ENCODE measurements around the gene TLR10.

DNA sequence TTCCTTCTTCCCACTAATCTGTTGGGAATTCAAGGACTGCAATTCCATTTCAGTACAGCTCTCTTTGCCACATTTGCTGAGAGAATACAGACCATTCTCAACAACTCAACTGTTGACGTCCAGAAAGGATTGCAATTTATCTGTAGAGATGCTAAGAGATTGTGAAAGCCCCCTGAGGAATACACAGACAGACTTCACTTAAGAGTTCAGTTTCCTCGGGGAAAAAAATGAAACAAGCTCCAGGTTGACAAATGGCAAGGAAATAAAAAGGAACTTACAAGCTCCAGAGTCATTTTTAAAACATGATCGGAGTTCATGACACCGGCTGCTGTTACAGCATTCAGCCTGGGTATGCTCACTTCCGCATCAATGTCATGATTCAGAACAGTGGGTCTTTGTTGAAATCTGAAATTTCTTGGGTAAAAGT lies 13.8 kb downstream of the TLR10 start:
- TF ChIP-seq CTCF (IDR thresholded peaks at IDR 0.05; ENCODE audit: low read depth, low read length) = no peak
- TF ChIP-seq POLR2A (IDR thresholded peaks at IDR 0.05; ENCODE audit: extremely low read depth, insufficient read length) = no peak
- TF ChIP-seq MYC (IDR thresholded peaks at IDR 0.05; ENCODE audit: low read depth, low read length) = no peak

Data from NB4 (cell line).